ENCODE results near the gene USH2A.

DNA sequence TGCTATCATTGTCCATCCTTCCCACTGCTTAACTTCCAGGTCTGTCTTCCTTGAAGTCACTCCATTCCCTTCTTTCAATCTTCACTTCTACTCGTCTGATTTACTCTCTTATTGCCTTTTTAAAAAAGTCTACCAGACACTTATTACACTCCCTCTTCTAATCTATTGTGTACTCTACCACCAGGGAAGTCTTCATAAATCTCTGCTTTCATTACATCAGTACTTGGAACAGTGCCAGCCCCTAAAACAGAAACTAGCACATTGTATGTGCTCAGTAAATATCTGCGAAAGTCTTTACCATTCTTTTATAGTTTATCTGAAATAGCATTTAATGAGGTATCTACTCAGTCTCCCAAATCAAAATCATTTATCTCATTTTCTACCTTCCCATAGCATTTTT lies 236.4 kb downstream of the USH2A start:
- TF ChIP-seq EZH2 (IDR thresholded peaks at IDR 0.05; ENCODE audit: insufficient read depth, poor library complexity, severe bottlenecking) (no peak), EZH2phosphoT487 (IDR thresholded peaks at IDR 0.05; ENCODE audit: insufficient read depth, low read depth) (no peak)

Data from GM23248 (cell line).